Measurements from ENCODE around the gene CHN2. TPM values are rescaled to one million over a fixed set of nuclear protein-coding genes. Genes with fewer than 3 reads are reported as not detected.

The CHN2 gene
- total RNA-seq, 1 experiment from 2014 or later = 7.7 TPM

DNA sequence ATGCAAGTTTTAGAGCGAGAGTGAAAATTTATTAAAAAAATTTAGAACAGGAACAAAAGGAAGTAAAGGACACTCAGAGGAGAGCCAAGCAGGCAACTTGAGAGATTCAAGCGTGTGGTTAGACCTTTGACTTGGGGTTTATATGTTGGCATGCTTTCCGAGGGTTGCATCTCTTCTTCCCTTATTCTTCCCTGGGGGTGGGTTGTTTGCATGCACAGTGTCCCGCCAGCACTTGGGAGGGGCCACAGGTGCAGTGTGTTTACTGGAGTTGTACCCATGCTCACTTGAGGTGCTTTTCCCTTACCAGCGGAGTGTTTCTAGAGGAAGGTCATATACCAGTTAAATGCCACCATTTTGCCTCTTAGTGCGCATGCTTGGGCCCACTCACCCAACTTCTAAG lies 96.3 kb downstream of the CHN2 start:
- no peak for TF ChIP-seq EZH2 (IDR thresholded peaks at IDR 0.05; ENCODE audit: low read length, unreplicated experiment)
- no peak for TF ChIP-seq EZH2phosphoT487 (IDR thresholded peaks at IDR 0.05; ENCODE audit: borderline replicate concordance, low read length)
- TF ChIP-seq, protein P1, sequence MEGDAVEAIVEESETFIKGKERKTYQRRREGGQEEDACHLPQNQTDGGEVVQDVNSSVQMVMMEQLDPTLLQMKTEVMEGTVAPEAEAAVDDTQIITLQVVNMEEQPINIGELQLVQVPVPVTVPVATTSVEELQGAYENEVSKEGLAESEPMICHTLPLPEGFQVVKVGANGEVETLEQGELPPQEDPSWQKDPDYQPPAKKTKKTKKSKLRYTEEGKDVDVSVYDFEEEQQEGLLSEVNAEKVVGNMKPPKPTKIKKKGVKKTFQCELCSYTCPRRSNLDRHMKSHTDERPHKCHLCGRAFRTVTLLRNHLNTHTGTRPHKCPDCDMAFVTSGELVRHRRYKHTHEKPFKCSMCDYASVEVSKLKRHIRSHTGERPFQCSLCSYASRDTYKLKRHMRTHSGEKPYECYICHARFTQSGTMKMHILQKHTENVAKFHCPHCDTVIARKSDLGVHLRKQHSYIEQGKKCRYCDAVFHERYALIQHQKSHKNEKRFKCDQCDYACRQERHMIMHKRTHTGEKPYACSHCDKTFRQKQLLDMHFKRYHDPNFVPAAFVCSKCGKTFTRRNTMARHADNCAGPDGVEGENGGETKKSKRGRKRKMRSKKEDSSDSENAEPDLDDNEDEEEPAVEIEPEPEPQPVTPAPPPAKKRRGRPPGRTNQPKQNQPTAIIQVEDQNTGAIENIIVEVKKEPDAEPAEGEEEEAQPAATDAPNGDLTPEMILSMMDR (conservative IDR thresholded peaks at IDR 0.05; ENCODE audit: low read depth, low read length) = no peak
- Histone ChIP-seq H3K9ac (ENCODE audit: low read length) (no peak overlapping the region), H3F3A (ENCODE audit: low read length, unreplicated experiment) (peaks cover 3% of the 10 kb centered on the region), H3K27ac (ENCODE audit: low read length) (no peak overlapping the region), H3K9me2 (replicated peaks; ENCODE audit: low read length) (no peaks in the 10 kb centered on the region), H3K4me1 (ENCODE audit: insufficient read depth, low read length) (peaks cover 29% of the 10 kb centered on the region), H3K27me3 (ENCODE audit: low read length) (no peaks in the 10 kb centered on the region), H3K4me2 (ENCODE audit: low read length) (no peak overlapping the region), H3K79me2 (ENCODE audit: low read length) (no peaks in the 10 kb centered on the region), H2AFZ (ENCODE audit: low read length) (no peak overlapping the region), H4K20me1 (ENCODE audit: low read length) (no peaks in the 10 kb centered on the region), H3K9me3 (ENCODE audit: low read length) (no peaks in the 10 kb centered on the region), H3K36me3 (ENCODE audit: low read depth, low read length) (no peaks in the 10 kb centered on the region), H3K4me3 (ENCODE audit: low read length) (no peak overlapping the region)
- intact Hi-C loops (cut with micrococcal nuclease) = no loop called here
- BruUV-seq (replicated peaks) = no TSS peak
- POLR2A ChIA-PET (ENCODE audit: unreplicated experiment) = no interaction called here
- no peak for ATAC-seq
- CTCF ChIA-PET = no interaction called here
- DNase-seq = no peak

DNA sequence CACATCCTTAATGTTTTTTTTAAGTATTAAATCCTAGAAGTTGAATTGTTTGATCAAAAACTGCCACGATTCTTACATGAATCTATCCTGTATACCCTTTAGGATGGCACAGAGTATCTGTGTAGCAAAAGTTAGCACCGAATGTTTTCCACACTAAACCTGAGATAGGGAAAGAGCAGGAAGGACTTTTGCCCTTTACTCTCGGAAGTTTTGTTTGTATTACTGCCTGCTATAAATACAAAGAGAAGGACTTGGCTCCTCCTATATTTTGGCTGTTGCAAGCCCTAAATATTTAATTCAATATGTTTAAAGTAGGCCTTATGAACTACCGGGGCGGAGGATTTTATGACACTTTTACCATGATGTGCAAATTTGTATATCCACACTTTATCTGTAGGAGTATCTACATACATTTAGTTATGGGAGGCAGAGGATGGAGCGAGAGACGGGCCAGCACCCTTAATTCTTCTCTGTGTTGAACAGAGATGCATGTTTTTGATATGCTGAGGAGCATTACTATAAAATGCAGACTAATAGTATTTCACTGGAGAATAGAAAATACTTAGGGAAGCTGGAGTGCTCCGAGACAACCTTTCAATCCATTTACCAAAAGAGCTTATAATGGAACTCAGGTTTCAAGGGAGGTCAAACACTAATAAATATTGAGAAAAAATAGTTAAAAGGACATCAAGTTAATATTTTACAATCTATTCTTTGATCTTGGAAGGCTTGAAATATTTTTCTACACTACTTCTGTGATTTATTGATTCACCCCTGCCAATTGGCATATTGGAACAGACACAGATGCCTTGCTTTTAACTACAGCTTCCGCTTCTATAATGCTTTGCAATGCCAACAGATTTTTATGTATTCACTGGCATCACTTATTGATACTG lies 97.4 kb downstream of the CHN2 start:
- POLR2A ChIA-PET (ENCODE audit: unreplicated experiment) = no interaction called here
- H3K9me3 ChIP-seq (ENCODE audit: low read length) = no peaks in the 10 kb centered on the region
- no peak overlapping the region for H3K9ac ChIP-seq (ENCODE audit: low read length)
- no peaks in the 10 kb centered on the region for H3K79me2 ChIP-seq (ENCODE audit: low read length)
- no peaks in the 10 kb centered on the region for H3K9me2 ChIP-seq (replicated peaks; ENCODE audit: low read length)
- H3K27ac ChIP-seq (ENCODE audit: low read length) = no peak overlapping the region
- no peaks in the 10 kb centered on the region for H4K20me1 ChIP-seq (ENCODE audit: low read length)
- TF ChIP-seq, protein P1 (conservative IDR thresholded peaks at IDR 0.05; ENCODE audit: low read depth, low read length) = no peak
- TF ChIP-seq EZH2phosphoT487 (IDR thresholded peaks at IDR 0.05; ENCODE audit: borderline replicate concordance, low read length) (no peak), EZH2 (IDR thresholded peaks at IDR 0.05; ENCODE audit: low read length, unreplicated experiment) (no peak)
- ATAC-seq (no peak), DNase-seq (no peak)
- no peak overlapping the region for H3K4me2 ChIP-seq (ENCODE audit: low read length)
- CTCF ChIA-PET = no interaction called here
- H3K4me3 ChIP-seq (ENCODE audit: low read length) = no peak overlapping the region
- H3K4me1 ChIP-seq (ENCODE audit: insufficient read depth, low read length) = peaks cover 17% of the 10 kb centered on the region
- H2AFZ ChIP-seq (ENCODE audit: low read length) = no peak overlapping the region
- intact Hi-C loops (cut with micrococcal nuclease) = no loop called here
- H3F3A ChIP-seq (ENCODE audit: low read length, unreplicated experiment) = no peaks in the 10 kb centered on the region
- BruUV-seq (replicated peaks) = no TSS peak
- H3K27me3 ChIP-seq (ENCODE audit: low read length) = no peaks in the 10 kb centered on the region
- H3K36me3 ChIP-seq (ENCODE audit: low read depth, low read length) = no peaks in the 10 kb centered on the region
